HCT116 (cell line): ENCODE measurements around the gene THRA.

Experiments used
- CEBPB ChIP-seq: IDR thresholded peaks from 2 replicates; pipeline ENCODE4 v1.6.1; 2012; ENCODE audit warnings: low read depth
- CTCF ChIP-seq, 3 experiments: fragments of 200-600 bp in 1 of 3; sonication (generic) in 1 of 3; IDR thresholded peaks in 2 of 3; conservative IDR thresholded peaks in 1 of 3; 2 replicates each; pipeline ENCODE4 v1.5.1; 2012 to 2017; ENCODE audit warnings: low read depth in 2 of 3, low read length in 2 of 3, antibody characterized with exemption in 1 of 3, borderline replicate concordance in 1 of 3, control low read depth in 1 of 3, mild to moderate bottlenecking in 1 of 3, mixed read lengths in 1 of 3, mixed run types in 1 of 3, moderate library complexity in 1 of 3; ENCODE audit not compliant: insufficient read depth in 1 of 3
- EGR1 ChIP-seq: IDR thresholded peaks from 2 replicates; pipeline ENCODE4 v1.6.1; 2012; ENCODE audit warnings: low read depth
- EZH2phosphoT487 ChIP-seq: fragments of 200-600 bp; IDR thresholded peaks from 2 replicates; pipeline ENCODE4 v1.6.1; 2018; ENCODE audit warnings: antibody characterized with exemption, borderline replicate concordance
- FOSL1 ChIP-seq: IDR thresholded peaks from 2 replicates; pipeline ENCODE4 v1.6.1; 2012; ENCODE audit warnings: low read depth
- JUND ChIP-seq: IDR thresholded peaks from 2 replicates; pipeline ENCODE4 v1.6.1; 2012
- MAX ChIP-seq: IDR thresholded peaks from 2 replicates; pipeline ENCODE4 v1.6.1; 2012
- POLR2A ChIP-seq: IDR thresholded peaks from 2 replicates; pipeline ENCODE4 v1.7.0; 2011; ENCODE audit warnings: borderline replicate concordance; ENCODE audit not compliant: insufficient read depth, insufficient read length; ENCODE audit errors: extremely low read depth
- POLR2AphosphoS5 ChIP-seq: IDR thresholded peaks from 2 replicates; pipeline ENCODE4 v1.6.1; 2011; ENCODE audit warnings: mild to moderate bottlenecking, low read depth, low read length, moderate library complexity
- REST ChIP-seq: IDR thresholded peaks from 2 replicates; pipeline ENCODE4 v1.6.1; 2012; ENCODE audit warnings: low read depth
- SIN3A ChIP-seq: IDR thresholded peaks from 2 replicates; pipeline ENCODE4 v1.6.1; 2012; ENCODE audit warnings: low read depth
- YY1 ChIP-seq: IDR thresholded peaks from 2 replicates; pipeline ENCODE4 v1.6.1; 2011; ENCODE audit warnings: low read length, low read depth, moderate library complexity, mild to moderate bottlenecking; ENCODE audit not compliant: insufficient replicate concordance; ENCODE audit errors: extremely low read depth

GRCh38 chr17:40122136-40122998 is 59.6 kb downstream of the THRA start:
- TF ChIP-seq REST: no peak
- no peak for TF ChIP-seq YY1
- TF ChIP-seq EZH2phosphoT487: no peak
- TF ChIP-seq CTCF (IDR thresholded peaks at IDR 0.05 in 2 of 3, conservative IDR thresholded peaks at IDR 0.05 in 1 of 3; ENCODE audit: borderline replicate concordance in 1 of 3, insufficient read depth in 1 of 3, low read depth in 2 of 3, low read length in 2 of 3): no peak
- no peak for TF ChIP-seq CEBPB
- TF ChIP-seq JUND: no peak
- TF ChIP-seq POLR2AphosphoS5: no peak; the same call in 1 of the 2 replicates
- no peak for TF ChIP-seq FOSL1
- TF ChIP-seq SIN3A: no peak
- no peak for TF ChIP-seq MAX
- no peak for TF ChIP-seq POLR2A
- TF ChIP-seq EGR1: no peak
